Fibroblast of pulmonary artery (primary cell): ENCODE measurements around the gene NBAS.

Experiments
- DNase-seq: peaks from one replicate; pipeline ENCODE4 v3.0.0-alpha.2; 2010; ENCODE audit warnings: low read depth
- H3K4me3 ChIP-seq: replicated peaks from 2 replicates; pipeline ENCODE4 v1.5.1; 2011; ENCODE audit warnings: low read depth, mild to moderate bottlenecking, control low read depth, low read length, moderate library complexity
- TF ChIP-seq, protein P1 (sequence below): IDR thresholded peaks from 2 replicates; pipeline ENCODE4 v1.5.1; 2011; ENCODE audit warnings: mild to moderate bottlenecking, control low read depth, low read length, inconsistent platforms; ENCODE audit errors: missing control alignments

Gene NBAS

DNA sequence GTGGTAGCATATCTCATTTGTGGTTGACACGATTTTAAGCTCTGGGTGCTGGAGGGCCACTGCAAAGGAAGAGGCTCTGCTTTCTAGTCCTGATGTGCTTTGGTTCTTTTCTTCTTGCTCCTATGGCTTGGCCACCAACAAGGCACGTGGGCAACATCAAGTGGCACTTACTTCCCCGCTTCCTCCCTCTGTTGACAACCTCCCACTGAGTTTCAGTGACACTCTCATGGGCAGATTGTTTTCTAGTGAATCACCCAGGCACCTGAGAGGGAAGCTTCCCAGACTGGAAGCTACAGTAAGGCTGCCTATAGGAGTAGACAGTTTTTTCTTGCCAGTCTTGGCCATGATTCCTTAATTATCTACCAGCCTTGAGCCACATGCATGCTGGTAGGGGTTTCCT is 89.0 kb downstream of the NBAS start:
- no peak for DNase-seq
- no peak overlapping the region for H3K4me3 ChIP-seq
- TF ChIP-seq, protein P1, sequence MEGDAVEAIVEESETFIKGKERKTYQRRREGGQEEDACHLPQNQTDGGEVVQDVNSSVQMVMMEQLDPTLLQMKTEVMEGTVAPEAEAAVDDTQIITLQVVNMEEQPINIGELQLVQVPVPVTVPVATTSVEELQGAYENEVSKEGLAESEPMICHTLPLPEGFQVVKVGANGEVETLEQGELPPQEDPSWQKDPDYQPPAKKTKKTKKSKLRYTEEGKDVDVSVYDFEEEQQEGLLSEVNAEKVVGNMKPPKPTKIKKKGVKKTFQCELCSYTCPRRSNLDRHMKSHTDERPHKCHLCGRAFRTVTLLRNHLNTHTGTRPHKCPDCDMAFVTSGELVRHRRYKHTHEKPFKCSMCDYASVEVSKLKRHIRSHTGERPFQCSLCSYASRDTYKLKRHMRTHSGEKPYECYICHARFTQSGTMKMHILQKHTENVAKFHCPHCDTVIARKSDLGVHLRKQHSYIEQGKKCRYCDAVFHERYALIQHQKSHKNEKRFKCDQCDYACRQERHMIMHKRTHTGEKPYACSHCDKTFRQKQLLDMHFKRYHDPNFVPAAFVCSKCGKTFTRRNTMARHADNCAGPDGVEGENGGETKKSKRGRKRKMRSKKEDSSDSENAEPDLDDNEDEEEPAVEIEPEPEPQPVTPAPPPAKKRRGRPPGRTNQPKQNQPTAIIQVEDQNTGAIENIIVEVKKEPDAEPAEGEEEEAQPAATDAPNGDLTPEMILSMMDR: no peak

- no peak for DNase-seq
- H3K4me3 ChIP-seq: no peak overlapping the region
- TF ChIP-seq, protein P1: no peak
Measured at GRCh38 chr2:15471606-15472005, 89.5 kb downstream of the NBAS start.

DNA sequence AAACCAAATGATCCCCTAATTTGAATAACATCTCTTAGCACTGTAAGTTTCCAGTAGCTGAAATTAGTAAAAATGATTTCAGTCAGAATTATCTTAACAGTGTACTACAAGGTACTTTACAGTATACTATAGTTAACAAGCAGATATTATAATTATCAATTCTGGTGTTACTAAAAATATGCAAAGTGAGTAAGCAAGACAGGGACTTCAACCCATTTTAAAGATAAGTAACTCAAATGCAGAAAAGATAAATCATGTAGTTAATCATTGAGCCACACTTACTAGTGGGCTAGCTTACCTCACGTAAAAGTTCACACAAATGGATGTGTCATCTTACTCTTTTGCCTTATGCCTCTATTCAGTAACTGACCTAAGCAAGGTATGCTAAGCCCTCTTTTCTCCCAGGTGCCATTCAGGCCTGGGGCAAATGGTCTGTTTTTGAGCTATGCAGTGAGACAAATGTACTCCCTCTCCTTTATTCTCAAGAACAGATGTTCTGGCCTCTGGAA is 101.0 kb downstream of the NBAS start:
- no peak overlapping the region for H3K4me3 ChIP-seq
- TF ChIP-seq, protein P1: no peak
- DNase-seq: no peak

DNA sequence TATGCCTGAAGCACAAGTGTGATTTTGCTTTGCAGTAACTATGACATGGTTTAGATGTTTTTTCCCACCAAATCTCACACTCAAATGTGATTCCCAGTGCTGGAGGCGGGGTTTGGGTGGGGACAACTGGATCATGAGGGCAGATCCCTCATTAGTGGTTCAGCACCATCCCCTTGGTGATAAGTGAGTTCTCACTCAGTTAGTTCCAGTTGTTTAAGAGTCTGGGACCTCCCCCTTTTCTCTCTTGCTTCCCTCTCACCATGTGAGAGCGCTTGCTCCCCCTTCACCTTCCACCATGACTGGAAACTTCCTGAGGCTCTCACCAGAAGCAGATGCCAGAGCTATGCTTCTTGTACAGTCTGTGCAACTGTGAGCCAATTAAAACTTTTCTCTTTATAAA is 102.9 kb downstream of the NBAS start:
- no peak for DNase-seq
- no peak overlapping the region for H3K4me3 ChIP-seq
- TF ChIP-seq, protein P1: no peak

GRCh38 chr2:15457868-15458267 is 103.3 kb downstream of the NBAS start:
- H3K4me3 ChIP-seq: no peak overlapping the region
- no peak for DNase-seq
- TF ChIP-seq, protein P1: no peak

- H3K4me3 ChIP-seq: no peak overlapping the region
- TF ChIP-seq, protein P1: no peak
- DNase-seq: no peak
Measured at GRCh38 chr2:15456352-15456751, 104.8 kb downstream of the NBAS start.

DNA sequence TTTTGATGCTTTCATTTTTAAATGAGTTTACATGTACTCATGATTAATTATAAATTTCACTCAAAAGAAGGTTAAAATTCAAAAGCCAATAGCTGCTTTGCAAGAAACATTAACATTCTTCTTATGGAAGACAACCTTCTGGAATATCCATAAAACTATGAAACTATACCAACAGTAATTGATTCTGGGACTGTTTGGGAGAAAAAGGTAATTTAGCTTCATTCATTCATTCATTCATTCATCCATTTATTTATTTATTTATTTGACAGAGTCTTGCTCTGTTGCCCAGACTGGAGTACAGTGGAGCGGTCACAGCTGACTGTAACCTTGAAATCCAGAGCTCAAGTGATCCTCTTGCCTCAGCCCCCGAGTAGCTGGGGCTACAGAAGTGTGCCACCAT is 110.3 kb downstream of the NBAS start:
- DNase-seq: no peak
- H3K4me3 ChIP-seq: no peak overlapping the region
- TF ChIP-seq, protein P1: no peak
